Stimulated activated CD4-positive, alpha-beta T cell treated with anti-CD3 and anti-CD28 coated beads, Interleukin-2, amount 100 ng/mL, for 24 hours (primary cell): Measurements from ENCODE around the gene RFC5.

Source experiments
- DNase-seq, 2 donors: peaks; one replicate each; pipeline ENCODE4 v3.0.0-alpha.2; 2020

RFC5 gene, protein sequence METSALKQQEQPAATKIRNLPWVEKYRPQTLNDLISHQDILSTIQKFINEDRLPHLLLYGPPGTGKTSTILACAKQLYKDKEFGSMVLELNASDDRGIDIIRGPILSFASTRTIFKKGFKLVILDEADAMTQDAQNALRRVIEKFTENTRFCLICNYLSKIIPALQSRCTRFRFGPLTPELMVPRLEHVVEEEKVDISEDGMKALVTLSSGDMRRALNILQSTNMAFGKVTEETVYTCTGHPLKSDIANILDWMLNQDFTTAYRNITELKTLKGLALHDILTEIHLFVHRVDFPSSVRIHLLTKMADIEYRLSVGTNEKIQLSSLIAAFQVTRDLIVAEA

GRCh38 chr12:118016424-118017264, at the start of gene RFC5:
Gene RFC5 (plus strand): TSS chr12:118016703. CDS start chr12:118016828, 125 bp downstream.
- peak; percentile 98 to 99 for DNase-seq

GRCh38 chr12:117967043-117967442, 49.5 kb upstream of the RFC5 start:
- no peak for DNase-seq

GRCh38 chr12:117967512-117967911, 49.0 kb upstream of the RFC5 start:
- DNase-seq = no peak

DNA sequence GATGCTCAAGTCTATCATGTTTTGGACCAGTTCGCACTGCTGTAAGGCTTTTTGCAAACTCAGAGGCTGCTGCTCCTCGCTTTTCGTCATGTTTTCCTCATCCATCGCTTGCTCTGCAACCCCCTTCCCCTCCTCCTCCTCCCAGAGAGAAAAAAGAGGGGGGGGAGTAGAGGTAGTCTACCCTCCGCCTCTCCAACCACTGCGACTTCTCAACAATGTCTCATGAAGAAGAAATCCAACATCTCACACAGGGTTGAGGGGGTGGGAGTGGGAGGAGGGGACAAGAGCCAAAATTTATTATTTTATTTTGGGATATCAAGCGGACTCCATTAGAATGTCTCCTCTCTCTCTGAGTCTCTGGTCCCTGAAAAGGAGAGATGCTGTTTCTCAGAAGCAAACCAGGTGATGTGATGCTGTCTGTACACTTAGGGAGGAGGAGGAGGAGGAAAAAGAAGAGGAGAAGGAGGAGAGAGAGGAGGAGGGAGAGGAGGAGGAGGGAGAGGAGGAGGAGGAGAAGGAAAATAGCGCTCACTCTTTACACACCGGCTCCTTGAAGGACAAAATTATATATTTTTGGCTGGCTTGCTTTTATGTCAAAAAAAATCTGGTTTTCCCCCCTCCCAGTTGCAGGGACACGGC, 48.2 kb upstream of the RFC5 start:
- no peak for DNase-seq

- DNase-seq = peak; percentile 47 to 69
Measured at GRCh38 chr12:117968826-117969659, 47.5 kb upstream of the RFC5 start, which contains the start of gene KSR2. Gene KSR2 (minus strand): TSS chr12:117968990. CDS start chr12:117968255, 735 bp downstream.

DNA sequence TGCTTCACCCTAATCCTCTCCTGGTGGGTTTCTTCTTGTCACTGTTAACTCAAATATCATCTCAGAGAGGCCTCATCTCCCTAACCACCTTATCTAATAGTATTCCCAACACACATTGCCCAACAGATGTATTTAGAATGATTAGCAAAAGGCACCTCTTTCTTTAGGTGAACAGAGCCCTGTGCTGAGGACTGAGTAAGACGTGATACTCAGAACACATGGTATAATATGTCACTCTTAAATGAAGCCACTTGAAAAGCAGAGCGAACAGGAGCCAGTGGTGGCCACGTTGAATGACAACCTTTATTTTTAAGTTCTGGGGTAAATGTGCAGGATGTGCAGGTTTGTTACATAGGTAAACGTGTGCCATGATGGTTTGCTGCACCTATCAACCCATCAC, 46.2 kb upstream of the RFC5 start:
- no peak for DNase-seq

GRCh38 chr12:117972301-117972700, 44.2 kb upstream of the RFC5 start:
- no peak for DNase-seq

- no peak for DNase-seq
Measured at GRCh38 chr12:117975006-117975405, 41.5 kb upstream of the RFC5 start.

DNA sequence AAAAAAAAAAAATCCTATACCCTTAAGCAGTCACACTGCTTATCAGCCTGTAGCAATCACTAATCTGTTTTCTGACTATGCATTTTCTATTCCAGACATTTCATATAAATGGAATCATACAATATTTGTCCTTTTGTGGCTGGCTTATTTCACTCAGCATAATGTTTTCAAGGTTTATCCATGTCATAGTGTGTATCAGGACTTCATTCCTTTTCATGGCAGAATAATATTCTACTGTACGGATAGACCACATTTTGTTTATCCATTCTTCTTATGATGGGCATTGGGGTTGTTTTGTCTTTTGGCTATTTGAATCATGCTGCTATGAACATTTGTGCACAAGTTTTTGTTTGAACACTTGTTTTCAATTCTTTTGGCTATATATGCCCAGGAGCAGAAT, 39.1 kb upstream of the RFC5 start:
- DNase-seq = no peak

DNA sequence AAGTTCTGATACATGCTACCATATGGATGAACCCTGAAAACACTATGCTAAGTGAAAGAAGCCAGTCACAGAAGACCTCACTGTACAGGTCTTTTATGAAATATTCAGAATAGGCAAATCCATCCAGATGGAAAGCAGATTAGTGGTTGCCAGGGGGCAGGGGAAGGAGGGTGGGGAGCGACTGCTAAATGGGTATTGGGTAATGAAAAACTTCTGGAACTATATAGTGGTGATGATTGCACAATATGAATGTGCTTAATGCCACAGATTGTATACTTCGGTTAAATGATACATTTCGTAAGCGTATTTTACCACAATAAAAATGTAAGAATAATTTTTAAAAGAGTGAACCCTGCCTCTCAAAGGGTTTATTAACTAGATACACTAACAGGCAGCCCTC, 35.9 kb upstream of the RFC5 start:
- DNase-seq = no peak

DNA sequence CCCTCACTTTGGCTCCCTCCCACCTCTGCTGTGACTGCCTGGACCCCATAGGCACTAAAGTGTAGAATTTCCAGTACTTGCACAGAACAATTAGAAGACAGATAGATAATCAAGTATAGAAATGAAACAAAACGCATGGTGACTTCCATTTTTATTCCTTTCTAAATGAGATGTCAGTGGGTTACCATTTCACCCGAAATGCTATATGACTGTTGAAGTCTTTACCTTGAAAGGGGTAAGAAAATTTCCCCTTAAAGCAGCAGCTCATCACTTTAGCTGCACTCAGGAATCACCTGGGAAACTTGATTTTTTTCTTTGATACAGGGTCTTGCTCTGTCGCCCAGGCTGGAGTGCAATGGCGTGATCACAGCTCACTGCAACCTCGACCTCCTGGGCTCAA, 35.2 kb upstream of the RFC5 start:
- DNase-seq = no peak

GRCh38 chr12:117985182-117985581, 31.3 kb upstream of the RFC5 start:
- no peak for DNase-seq

DNA sequence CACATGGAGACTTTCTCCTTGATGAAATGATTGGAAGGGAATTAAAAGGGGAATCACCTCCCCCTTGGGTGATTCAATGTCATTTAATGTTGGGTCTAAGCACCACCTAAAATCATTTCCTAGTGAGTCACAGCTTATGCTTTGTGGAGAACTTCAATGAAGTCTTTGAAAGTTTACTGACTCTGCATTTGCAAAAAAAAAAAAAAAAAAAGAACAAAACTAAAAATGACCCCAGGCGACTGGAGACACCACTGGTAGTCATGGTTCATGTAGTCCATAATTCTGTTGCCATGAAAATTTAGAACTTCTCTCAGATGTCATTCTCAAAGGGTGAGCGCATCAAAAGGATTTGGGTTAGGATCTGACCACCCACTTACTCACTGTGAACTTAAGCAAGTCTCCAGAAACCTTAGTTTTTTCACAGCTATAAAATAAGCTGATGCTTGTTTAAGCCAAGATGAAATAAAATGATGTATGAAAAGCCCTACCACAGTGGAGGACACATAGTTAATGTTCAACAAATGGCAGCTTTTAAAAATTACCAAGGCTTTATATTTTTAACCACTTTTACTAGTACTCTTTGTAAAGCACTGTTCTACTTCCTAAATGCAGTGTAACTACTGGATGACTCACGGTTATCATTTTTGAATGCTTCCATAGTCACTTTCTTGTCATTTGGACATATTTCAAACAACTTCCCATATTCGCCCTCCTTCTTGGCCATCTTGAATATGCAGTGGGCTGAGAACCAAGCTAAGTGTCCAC, 29.6 kb upstream of the RFC5 start:
- no peak for DNase-seq

GRCh38 chr12:117994551-117995438, 21.7 kb upstream of the RFC5 start:
- no peak for DNase-seq

GRCh38 chr12:117998719-117999118, 17.8 kb upstream of the RFC5 start:
- DNase-seq = no peak

GRCh38 chr12:117999806-118000205, 16.7 kb upstream of the RFC5 start:
- DNase-seq = peak; percentile 6 to 20

- no peak for DNase-seq
Measured at GRCh38 chr12:118010903-118011302, 5.6 kb upstream of the RFC5 start.

- DNase-seq = no peak
Measured at GRCh38 chr12:118011377-118011776, 5.1 kb upstream of the RFC5 start.

DNA sequence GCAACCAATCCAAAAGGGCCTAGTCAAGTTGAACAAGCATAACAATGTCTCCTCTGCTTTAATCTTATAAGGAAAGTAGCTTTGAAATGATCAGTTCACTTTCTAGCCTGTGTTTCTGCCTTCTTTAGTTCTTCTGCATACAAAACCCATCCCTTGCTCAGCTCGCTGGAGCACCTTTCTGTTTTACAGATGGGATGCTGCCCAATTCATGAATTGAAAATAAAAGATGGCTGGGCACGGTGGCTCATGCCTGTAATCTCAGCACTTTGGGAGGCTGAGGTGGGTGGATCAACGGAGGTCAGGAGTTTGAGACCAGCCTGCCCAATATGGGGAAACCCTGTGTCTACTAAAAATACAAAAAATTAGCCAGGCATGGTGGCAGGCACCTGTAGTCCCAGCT, 4.5 kb upstream of the RFC5 start:
- no peak for DNase-seq

DNA sequence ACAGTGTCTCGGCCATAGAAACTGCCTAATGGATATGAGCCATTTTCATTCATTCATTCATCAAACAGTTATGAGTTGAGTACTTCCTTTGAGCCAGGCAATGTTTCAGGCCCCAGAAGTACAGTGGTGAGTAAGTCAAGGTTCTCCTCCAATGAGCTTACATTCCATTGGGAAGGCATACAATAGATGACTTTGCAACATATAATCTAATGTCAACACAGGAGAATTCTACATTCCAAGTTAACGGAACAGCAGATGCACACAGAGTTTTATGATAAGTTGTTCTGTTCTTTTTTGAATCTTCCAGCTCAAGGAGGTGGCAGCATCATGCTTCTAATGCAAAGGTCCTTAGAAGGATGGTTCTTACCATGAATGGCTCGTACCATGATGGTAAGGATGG, 3.2 kb upstream of the RFC5 start:
- no peak for DNase-seq

GRCh38 chr12:118015306-118015705, 1.2 kb upstream of the RFC5 start:
- DNase-seq = no peak
